GM21423 (cell line): ENCODE results near the gene FGF1.

ENCODE experiments used
- ATAC-seq: cut with Tn5 transposase; IDR thresholded peaks from one replicate; pipeline ENCODE4 v1.9.1; 2021; ENCODE audit warnings: mild to moderate bottlenecking, moderate library complexity; ENCODE audit not compliant: unreplicated experiment

The FGF1 gene

DNA sequence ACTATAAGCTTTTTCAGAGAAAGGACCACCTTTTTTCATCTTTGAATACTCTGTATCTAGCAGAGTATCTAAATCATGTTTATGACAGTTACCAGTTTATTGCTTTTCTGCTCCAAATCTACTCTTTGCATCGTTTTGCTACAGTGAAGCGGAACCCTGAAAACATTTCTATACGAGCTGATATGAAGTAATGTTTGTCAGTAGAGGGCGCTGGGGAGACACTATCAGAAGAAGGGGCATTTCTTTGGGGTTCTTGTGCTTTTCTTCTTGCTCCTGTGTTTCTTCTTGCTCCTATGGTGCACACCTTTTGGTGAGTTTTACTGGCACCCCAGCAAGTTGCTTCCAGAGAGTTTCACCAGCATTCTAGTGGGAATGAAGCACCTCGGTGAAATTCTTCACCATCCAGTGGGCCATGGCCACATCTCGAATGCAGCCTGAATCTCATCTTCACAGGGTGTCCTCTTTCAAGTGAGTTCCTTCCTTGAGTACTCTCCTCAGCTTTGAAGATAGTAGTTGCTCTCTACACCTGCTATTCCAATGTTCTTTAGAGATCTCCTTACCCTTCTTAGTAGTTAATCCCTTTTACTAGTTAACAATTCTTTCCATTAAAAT is 98.4 kb downstream of the FGF1 start:
- ATAC-seq: no peak

DNA sequence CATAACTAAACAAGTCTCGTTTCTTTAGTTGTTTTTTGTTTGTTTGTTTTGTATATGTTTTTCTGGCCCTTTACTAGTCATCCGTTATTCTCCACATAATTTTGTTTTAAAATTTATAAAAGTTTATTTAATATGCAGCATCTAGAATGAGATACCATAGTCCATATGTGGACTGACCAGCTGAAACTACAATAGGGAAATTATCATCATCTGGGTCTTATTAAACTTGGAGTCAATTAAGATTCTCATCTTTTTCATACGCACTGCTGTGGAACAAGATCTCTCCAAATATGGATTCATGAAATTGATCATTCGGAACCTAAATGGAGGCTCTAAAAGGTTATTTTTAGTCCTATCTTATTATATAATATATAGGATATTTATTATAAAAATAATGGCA is 99.3 kb downstream of the FGF1 start:
- ATAC-seq: no peak

DNA sequence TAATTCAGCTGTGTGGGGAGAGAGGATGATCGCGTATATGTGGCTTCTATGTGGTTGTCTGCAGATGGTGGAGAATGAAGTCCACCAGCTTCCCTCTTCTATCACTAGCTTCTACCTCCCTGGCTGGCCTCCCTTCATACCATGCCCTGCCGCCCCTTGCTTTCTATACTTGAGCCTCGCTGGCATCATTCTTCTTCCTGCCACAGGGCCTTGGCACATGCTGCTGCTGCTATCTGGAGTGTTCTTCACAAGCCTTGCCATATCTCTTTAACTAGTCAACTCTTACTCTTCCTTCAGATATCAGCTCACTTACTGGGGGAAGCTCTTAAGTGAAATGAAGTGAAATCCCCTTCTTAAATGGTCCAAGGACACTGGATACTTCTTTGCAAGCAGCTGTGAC is 100.4 kb downstream of the FGF1 start:
- no peak for ATAC-seq

DNA sequence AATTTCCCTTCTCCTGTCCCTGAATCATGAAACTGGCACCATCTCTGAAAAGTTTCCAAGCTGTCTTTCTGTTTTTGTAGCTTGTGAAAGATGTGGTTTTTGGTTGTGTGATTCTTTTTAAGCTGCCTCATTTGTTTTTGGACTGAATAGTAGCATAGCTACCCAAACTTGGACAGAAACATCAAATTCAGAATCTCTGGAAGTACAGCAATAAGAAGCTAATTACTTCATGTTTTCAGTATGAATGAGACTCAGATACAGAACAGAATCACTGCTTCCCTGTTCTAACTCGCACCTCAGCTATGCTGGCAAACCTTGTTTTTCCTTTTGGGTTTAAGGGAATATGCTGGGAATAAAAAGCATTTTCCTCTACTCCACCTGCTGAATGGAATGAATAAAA is 101.0 kb downstream of the FGF1 start:
- ATAC-seq: no peak

DNA sequence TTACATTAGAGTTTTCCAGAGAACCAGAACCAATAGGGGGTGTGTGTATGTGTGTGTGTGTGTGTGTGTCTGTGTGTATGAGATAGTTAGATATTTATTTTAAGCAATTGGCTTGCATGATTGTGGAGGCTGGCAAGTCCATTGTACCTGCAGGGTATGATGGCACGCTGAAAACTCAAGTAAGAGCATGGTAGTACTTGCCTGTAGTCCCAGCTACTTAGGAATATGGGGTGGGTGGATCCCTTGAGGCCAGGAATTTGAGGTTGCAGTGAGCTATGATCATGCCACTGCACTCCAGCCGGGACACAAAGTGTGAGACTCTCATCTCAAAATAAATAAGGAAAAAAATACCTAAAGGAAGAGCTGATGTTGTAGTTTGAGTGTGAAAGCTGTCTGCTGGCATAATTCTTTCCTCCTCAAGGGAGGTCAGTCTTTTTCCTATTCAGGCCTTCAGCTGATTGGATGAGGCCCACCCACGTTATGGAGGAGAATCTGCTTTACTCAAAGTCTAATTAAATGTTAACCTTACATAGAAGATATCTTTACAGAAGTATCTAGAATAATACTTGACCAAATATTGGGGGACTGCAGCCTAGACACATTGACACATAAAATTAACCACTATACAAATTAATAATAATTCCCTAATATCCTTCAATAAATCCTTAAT is 107.6 kb downstream of the FGF1 start:
- no peak for ATAC-seq

DNA sequence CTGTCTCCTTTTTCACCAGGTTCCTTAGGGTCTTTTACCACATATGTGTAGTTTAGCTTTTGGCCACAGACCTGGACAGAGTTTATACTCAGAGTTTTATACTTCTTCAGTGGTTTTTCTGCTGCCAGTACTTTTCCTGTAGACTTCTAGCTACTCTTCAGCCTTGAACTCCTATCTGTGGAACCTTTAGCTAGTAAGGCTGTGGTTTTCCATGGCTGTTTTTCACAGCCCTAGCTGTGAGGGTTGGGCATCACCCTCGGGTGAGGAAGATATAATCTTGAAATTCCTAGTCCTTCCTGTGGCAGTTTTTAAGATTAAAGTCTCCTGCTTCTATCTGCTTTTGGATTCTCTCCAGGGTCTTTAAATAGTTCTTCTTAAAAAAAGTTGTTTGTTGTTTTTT is 109.1 kb downstream of the FGF1 start:
- no peak for ATAC-seq

DNA sequence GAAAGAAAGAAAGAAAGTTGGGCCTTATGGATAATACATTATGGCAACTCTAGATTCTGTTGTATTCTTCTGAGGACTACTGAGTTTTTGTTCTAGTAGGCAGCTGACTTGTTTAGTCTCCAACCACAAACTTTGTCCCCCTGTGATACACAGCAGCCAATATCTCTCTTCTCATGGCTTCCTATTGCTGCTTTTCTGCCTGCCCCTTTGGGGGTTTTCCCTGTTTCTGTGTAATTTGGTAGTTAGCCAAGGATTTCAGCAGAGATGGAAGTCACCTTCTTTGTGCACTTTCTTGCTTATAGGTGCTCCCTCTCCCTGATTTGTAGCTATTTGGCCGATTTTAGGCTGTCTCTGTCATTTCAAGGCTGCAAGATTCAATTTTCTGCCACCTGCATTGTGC is 109.6 kb downstream of the FGF1 start:
- ATAC-seq: no peak

DNA sequence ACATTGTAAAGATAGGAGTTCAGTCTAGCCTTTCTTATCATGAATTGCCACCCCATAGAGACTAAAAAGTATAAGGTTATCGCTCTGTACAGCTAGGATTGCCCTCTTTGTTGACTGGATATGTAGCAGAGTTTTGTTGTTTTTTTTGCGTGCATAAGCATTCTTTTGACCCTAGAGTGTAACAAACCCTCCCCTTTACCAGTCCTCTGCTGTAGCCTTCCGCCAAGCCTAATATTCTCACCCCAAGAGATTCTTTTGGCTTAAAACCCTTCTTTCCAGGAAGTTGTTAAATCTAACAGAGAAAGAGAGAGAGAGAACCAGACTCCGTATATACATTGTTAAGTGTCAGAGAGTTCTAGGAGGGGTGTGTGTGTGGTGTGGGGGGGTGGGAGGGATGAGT is 113.9 kb downstream of the FGF1 start:
- no peak for ATAC-seq

DNA sequence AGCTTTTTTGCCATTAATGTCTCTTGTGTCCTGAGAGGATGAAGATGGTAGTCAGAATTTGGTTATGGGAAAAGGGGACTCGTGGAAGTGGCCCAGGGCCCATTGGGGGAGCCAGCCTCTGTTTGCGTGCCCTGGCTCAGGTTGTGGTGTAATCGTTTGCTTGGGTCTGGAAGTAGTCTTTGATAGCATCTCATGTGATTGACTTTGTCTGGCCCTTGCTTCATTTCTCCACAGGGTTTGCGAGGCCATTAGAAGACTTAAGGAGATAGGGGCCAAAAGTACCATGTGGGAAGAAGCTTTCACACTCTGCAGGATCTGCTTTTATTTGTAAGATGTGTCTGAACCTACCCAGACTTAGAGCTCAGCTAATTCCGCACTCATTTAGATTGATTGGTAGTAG is 114.5 kb downstream of the FGF1 start:
- ATAC-seq: no peak

DNA sequence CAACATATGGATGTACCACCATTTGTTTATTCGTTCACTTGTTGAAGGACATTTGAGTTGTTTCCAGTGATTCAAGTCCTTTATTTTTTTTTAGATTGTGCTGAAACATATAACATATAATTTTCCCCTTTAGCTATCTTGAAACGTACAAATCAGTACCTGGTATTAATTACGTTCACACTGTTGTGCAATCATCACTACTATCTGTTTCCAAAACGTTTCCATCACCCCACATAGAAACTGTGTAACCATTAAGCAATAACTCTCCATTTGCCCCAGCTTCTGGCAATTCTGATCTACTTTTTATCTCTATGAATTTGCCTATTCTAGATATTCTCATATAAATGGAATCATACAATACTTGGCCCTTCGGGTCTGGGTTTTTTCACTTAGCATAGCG is 116.0 kb downstream of the FGF1 start:
- no peak for ATAC-seq

DNA sequence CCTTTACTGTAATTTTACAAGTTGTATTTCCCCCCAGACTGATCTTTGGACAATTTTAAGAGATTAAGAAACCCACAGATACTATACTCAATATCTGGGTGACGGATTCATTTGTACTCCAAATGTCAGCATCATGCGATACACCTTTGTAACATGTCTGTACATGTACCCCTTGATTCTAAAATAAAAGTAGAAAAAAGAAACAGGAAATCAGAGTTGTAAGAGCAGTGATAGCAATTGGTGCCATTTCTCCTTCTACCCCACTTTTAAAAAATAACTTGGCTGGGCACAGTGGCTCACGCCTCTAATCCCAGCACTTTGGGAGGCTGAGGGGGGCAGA is 116.9 kb downstream of the FGF1 start:
- ATAC-seq: no peak

DNA sequence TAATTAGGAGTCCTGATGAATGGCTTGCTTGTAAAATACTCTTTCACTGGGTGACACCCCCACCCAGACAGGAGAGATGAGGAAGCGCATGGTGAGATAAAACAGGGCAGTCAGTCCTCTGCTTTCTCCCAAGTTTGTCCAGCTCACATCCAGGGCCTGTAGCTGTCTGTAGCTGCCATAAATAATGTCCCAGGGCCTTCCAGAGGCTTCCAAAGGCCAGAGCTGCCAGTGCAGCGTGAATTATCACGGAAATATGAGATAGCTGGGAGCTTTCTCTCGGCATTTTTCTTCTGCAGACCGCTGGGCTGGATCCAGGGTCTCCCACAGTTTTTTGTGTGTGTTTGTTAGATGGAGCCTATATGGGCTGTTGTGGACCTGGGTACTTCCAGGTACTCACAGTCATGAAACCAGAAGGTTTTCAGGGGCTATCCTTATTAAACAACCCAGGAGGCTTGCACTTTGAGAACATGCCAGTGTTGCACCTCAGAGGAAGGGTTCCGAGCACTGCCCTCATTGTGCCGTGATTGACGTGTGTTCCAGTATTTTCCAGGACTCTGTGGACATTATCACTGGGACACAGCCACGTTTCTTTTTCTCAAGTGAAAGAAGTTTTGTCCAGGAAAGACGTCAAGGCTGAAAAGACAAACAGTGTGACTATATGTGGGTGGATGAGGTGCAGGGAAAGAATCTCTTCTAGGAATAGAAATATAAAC is 117.5 kb downstream of the FGF1 start:
- ATAC-seq: no peak

DNA sequence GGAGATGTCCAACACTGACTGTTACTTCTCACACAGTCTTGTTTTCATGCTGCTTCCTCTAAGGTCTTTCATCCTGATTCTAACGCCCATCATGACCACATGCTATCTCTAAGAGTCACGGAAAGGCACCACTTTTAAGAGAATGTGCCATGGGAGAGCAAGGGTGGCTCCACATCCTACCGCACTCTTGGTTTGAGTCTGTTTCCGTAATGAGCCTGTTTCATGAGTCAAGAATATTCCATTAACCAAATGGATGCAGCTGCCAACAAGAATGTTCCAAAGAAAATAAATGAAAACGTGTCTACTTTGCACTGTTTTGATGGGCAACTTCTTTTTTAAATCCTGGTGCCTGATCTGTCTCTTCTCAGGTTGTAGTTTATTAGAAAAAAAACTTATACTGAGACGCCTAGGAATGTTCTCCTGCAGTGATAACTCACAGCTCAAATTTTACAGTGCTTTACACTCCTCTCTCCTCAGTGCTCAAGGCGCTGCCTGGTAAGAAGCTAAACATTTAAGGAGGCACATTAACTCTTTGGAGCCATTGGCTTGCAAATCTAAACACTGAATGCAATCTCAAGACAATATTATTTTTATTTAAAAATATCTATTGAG is 124.3 kb downstream of the FGF1 start:
- no peak for ATAC-seq

DNA sequence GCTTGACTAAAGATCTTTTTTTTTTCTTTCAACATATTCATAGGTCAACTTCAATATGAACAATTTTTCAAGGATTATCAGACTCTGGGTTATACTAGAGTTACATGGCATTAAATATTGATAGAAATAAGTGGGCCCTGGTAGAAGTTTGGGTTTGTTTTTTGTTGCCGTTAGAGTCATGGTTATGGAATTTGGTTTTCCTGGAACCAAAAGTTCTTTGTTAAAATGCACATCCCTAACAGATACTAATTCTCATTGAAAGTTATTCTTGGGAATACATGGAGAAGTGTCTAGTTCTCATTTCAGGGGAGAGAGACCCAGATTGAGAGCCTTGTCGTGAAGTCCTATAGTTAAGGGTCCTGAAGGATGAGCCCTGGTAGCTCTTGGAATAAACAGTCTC is 124.9 kb downstream of the FGF1 start:
- no peak for ATAC-seq

DNA sequence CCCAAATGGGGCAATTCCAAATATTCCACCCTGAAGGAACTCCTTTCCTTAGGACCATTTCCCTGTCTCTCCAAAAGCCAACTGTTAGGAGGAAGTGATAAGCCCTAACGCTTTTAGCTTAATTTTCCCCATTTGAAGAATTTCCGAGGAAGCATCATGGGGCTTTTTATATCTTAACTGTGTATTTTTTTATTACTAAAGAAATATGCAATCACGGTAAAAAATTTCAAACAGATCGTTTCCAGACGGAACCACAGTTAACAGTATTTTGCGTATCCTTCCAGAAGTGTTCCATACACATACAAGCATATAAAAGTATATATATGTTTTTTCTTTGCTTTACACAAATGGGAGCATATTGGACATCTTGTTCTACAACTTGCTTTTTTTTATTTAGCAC is 133.8 kb downstream of the FGF1 start:
- no peak for ATAC-seq

DNA sequence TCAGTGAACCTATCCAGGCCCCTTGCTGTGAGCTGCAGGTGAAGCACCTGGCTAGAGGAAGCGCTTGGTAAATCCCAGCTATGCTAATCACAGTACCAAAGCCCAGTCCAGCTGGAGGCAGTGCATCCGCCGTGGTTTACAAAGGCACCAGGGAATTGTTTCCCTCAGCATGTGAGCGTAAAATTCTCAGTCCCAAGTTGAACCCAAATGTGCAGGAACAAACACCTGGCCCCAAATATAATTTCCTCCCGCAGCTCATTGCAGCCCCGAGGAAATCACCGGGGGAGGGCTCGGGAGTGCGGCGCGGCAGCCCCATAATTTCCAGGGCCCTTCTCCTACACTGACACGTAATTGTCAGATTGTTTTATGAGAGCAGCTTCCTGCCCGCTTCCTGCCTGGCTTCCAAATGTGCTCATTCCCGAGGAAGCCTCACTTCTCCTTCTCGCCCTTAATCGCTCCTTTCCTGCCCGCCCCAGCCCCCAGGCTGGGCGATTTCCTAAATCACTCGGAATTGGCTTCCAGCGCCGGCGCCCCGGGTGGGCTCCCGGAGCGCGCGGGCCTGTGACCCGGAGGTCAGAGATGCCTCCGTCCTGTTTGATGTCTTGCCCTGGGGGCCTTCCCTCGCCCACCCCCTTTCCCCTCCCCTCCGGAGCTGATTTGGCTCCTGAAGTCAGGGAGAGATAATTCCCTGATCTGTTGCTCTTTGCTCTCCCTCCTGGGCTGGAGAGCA is 134.4 kb downstream of the FGF1 start:
- ATAC-seq: no peak

DNA sequence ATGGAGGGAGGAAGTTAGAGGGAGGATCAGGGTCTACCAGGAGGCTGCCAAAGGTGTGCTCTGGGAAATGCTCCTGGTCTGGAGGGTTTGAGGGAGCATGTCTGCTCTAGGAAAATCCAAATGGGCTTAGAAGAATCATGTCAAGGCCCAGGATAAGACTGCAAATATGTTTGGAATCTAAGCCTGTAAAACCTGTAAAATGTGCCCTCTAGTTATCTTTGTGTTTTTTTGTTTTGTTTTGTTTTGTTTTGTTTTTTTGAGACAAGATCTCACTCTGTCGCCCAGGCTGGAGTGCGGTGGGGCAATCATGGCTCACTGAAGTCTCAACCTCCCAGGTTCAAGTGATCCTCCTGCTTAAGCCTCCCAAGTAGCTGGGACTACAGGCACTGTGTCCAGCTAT is 135.4 kb downstream of the FGF1 start:
- no peak for ATAC-seq

DNA sequence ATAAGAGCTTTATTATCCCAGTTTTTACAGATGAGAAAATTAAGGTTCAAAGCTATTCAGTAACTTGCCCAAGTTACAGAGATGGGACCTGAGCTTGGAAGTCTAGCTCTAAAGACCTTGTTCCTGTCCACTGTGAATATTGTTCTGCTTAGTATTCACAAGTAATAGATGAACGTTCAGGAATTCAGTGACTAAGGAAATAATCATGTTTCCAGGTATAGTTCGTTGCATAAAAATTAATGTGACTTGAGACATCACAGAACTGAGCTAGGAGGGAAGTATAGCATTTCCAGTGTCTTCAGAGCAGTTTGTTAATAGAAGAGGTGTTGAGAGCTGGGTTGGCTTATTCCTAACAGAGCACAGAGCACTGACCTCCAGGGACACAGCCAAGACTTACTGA is 136.1 kb downstream of the FGF1 start:
- no peak for ATAC-seq

DNA sequence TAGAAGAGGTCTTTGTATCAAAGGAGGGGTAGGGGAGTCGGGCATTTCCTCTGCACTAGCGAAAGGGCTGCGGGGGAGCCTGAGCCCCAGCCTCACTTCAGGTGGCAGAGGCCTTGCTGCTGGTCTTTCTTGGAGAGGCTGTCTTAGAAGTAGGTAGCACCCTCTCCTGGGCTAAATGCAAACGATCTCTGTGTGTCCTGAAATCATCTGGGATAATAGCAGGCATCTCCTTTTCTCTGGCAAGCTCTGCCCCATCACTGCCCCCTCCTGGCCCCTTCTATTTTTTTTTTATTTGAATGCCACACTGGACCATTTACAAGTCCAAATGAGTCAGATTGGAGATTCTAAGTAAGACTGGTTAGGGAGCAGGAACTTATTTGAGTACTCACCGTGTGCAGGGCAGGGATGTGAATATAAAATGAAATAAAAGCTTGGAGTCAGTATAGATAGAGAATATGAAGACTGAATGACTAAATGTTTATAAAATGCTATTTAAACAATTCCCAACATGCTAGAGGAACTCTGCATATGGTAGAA is 137.1 kb downstream of the FGF1 start:
- no peak for ATAC-seq

DNA sequence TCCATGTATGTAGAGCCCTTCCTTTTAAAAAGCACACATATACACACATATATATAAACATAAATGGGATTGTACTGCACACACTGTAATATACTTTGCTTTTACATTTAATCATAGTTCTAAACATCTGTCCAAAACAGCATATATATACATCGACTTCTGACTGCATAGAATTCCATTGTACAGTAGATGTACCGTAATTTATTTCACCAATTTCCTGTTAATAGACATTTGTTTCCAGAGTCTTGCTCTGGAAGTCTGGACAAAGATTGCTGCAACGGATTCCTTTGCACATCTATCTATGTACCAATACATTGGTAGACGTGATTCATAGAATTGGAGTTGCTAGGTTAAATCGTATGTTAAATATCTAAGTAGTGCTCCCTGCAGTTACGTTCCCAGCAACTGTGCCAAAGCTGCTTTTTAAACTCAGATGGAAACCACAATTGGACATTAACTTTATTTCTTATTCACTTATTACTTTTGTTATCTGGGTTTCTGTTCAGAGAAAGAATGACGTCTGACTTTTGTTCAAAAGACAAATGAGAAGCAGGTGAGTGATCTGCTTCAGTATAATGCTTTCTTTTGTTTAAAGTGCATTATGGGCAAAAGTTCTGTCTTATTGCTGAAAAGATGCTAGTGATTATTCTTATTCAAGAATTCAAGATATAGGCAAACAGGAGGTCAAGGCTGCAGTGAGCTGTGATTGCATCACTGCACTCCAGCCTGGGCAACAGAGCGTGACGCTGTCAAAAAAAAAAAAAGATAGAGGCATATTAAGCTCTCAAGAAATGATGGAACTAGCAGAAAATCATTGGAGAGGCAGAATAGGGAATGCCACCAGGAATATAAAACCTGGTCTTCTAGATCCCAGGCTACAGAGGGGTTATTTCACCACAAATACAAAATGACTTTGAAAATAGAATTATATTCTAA is 138.2 kb downstream of the FGF1 start:
- no peak for ATAC-seq
